ENCODE measurements around the gene ACOX2. TPM values are rescaled to one million over a fixed set of nuclear protein-coding genes. Genes with fewer than 3 reads are reported as not detected.

ACOX2 gene
- total and polyA plus RNA-seq, 2 of the 13 experiments (the other 11 are each of a cell fraction or from before 2014, with no cell fraction given), result 42.6 to 98.5 TPM

- TF ChIP-seq PAXIP1 (CRISPR knock-in tag; conservative IDR thresholded peaks at IDR 0.05) (peak; percentile 95), ETV6 (CRISPR knock-in tag; conservative IDR thresholded peaks at IDR 0.05) (peak; percentile 30; the same call in 1 of the 2 replicates), KLF11 (CRISPR knock-in tag; IDR thresholded peaks at IDR 0.05) (no peak), BCL6 (CRISPR knock-in tag; IDR thresholded peaks at IDR 0.05) (peak; percentile 68), MIER2 (CRISPR knock-in tag; IDR thresholded peaks at IDR 0.05) (0 out of 2 replicates have a peak, but pooled peaks have one; percentile 40), SP1 (IDR thresholded peaks at IDR 0.05) (no peak), SP1 (CRISPR knock-in tag; IDR thresholded peaks at IDR 0.05) (0 out of 2 replicates have a peak, but pooled peaks have one; percentile 2), PHF20 (CRISPR knock-in tag; IDR thresholded peaks at IDR 0.05) (no peak; the same call in 1 of the 2 replicates), CBX1 (IDR thresholded peaks at IDR 0.05; ENCODE audit: low read depth) (peak; percentile 18), ZFP37 (CRISPR knock-in tag; IDR thresholded peaks at IDR 0.05; ENCODE audit: borderline replicate concordance) (no peak; the same call in 1 of the 2 replicates), TFDP2 (CRISPR knock-in tag; IDR thresholded peaks at IDR 0.05) (peak; percentile 48; the same call in 1 of the 2 replicates), ZNF18 (CRISPR knock-in tag; IDR thresholded peaks at IDR 0.05; ENCODE audit: insufficient replicate concordance) (peak; percentile 83), ZNF710 (CRISPR knock-in tag; IDR thresholded peaks at IDR 0.05; ENCODE audit: borderline replicate concordance) (0 out of 2 replicates have a peak, but pooled peaks have one; percentile 63), MEIS2 (CRISPR knock-in tag; IDR thresholded peaks at IDR 0.05) (peak; percentile 95), ZZZ3 (CRISPR knock-in tag; IDR thresholded peaks at IDR 0.05; ENCODE audit: borderline replicate concordance) (no peak), SIX1 (CRISPR knock-in tag; IDR thresholded peaks at IDR 0.05; ENCODE audit: borderline replicate concordance) (peak; percentile 100), SMAD3 (CRISPR knock-in tag; IDR thresholded peaks at IDR 0.05) (peak; percentile 91), THAP11 (CRISPR knock-in tag; IDR thresholded peaks at IDR 0.05) (peak; percentile 48), ZNF788 (CRISPR knock-in tag; IDR thresholded peaks at IDR 0.05; ENCODE audit: borderline replicate concordance) (0 out of 2 replicates have a peak, but pooled peaks have one; percentile 51), PBX2 (CRISPR knock-in tag; IDR thresholded peaks at IDR 0.05) (no peak)
Observed at GRCh38 chr3:58471025-58471887, 65.7 kb downstream of the ACOX2 start (continued).
